Right renal cortex interstitium (tissue), 3 donors: Measurements from ENCODE around the gene LEMD2. TPM values are rescaled to one million over a fixed set of nuclear protein-coding genes. Genes with fewer than 3 reads are reported as not detected.

Experiments used
- DNase-seq, 3 donors: peaks; one replicate each; pipeline ENCODE4 v3.0.0-alpha.2; 2013; ENCODE audit warnings: low read depth in 3 of 3, low spot score in 2 of 3
- polyA plus RNA-seq, 3 donors: library from polyadenylated mRNA; unstranded; fragments of 120-200 nt; gene quantifications; one replicate each; pipeline ENCODE4 v1.2.1, GENCODE V29; 2013; ENCODE audit not compliant: insufficient read length in 3 of 3

LEMD2 gene
- polyA plus RNA-seq, 3 donors, result 60.8 to 66.6 (median 62.3) TPM

- DNase-seq, result no peak
Measured at GRCh38 chr6:33798343-33798848, 9.5 kb upstream of the LEMD2 start.

GRCh38 chr6:33797626-33798342, 8.9 kb upstream of the LEMD2 start:
- no peak for DNase-seq

DNA sequence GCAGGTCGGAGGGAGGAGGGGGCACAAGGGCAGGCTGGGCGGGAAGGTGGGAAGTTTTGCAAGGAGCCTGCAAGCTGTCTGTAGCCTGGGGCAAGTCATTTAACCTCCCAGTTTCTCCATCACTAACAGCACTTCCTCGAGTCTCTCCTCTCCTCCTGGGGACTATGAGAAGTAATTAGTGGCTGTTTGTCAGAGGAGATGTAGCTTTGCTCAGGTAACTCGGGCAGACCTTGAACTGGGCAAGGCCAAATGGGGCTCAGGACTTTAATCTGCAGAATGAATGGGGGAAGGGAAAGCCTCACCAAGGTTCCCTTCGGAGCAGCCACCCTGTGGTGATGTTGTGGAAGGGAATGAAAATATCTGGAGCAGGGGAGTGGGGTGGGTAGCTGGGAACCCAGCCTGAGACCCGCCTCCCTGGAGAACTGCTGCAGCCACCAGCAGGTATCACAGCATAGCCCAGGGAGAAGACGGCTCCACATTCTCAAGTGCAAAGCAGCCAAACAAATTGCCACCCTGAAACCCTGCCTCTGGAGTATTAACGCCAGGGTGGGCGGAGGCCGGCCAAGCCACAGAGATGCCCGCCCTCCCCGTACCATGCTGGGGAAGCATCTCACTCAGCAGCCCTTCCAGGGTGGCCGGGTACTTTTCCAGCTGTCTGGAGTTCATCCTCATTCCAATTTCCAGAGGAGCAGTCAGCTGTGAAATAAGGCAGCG, 6.1 kb upstream of the LEMD2 start:
- no peak for DNase-seq

- DNase-seq, result no peak
Measured at GRCh38 chr6:33792981-33793380, 4.1 kb upstream of the LEMD2 start.

GRCh38 chr6:33791620-33792019, 2.7 kb upstream of the LEMD2 start:
- no peak for DNase-seq

- DNase-seq, result no peak
Measured at GRCh38 chr6:33790910-33791309, 2.0 kb upstream of the LEMD2 start.

GRCh38 chr6:33790379-33790778, 1.4 kb upstream of the LEMD2 start:
- no peak for DNase-seq

GRCh38 chr6:33789550-33789895, 593 bp upstream of the LEMD2 start:
- DNase-seq, result no peak

DNA sequence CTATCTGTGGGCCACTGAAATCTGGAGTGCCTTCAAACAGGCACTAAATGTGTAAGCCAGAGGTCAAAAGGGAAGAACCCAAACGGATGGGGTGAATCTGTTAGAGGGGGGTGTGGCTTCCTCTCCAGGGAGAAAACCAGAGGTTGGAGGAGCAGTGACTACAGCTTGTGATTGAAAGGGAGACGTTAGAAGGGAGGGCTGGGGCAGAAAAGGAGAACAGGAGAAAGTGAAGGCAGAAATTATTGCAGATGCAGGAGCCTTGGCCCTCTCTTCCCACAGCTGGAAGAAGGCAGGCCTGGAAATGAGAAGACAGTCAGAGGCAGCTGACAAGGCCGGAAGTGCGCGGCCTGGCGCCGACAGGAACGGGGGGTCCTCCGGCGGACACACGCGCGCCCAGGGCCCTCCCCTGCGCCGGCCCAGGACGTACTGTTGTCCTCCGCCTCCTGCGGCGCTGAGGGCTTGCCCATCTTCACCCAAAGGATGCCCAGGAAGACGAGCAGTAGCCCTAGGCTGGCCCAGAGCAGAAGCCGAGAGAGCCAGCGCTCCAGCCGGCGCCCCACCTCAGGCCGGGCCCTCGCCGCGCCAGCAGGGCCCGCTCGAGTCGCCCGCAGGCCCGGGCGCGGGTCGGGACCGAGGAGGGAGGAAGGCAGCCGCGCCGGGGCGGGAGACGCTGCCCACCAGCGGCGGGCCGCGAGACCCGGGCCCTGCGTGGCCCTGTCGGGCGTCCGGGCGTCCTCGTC, 806 bp downstream of the LEMD2 start:
- DNase-seq, result peak in 1 of 3 donors; percentile 48

- DNase-seq, result no peak
Measured at GRCh38 chr6:33787346-33787953, 1.5 kb downstream of the LEMD2 start.

GRCh38 chr6:33786736-33787135, 2.2 kb downstream of the LEMD2 start:
- DNase-seq, result no peak

DNA sequence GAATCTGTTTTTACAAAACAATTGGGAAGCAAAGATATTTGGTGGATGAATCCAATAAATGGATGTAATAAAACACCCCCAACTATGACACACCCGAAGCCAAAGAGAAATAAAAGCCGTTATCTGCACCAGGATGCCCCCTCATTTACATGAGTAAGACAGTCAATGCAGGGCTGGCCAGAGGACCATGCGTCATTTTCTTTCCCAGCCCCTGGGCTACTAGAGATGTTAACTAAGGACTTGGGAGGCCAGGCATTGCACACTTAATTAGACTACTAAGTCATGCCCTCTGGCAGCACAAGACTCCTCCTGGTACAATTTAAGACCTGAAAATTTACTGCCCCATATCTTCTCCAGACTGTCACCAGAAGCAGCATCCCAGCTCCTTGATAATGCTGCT, 3.2 kb downstream of the LEMD2 start:
- DNase-seq, result no peak

GRCh38 chr6:33784787-33785186, 4.1 kb downstream of the LEMD2 start:
- no peak for DNase-seq

DNA sequence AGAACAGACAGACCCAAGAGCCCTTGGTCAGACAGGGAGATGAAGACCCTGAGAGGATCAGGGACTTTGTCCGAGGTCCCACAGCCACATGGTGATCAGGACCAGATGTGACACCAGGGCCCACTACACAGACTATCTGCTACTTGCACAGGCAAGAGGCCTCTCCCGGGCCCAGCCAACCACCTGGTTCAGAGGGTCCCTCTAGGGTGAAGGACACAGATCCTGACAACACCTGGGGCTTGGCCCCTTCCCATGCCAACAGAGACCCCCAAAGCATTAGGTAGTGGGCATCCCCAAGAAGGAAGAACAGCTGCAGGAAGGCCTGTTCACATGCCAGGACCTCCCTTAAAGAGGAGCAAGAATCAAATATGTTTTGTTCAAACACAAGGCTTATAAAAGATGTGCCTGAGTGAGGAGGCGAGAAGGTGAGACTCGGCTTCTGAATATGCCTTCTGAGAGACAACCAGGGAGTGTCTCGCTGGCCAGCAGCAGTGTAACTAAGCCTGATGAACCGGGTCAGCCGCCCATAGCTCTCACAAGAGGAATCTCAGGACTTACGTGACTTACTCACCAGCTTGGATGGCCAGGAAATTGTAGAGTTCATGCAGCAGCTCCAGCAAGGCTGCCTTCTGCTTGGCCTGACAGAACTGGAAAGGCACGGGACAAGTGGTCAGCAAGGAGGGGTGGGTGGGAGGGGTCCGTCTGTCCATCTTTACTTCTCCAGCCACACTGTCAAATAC, 5.0 kb downstream of the LEMD2 start:
- DNase-seq, result no peak

- DNase-seq, result no peak
Measured at GRCh38 chr6:33782561-33782960, 6.4 kb downstream of the LEMD2 start.

- DNase-seq, result no peak
Measured at GRCh38 chr6:33781131-33781975, 7.6 kb downstream of the LEMD2 start.

GRCh38 chr6:33779895-33780294, 9.0 kb downstream of the LEMD2 start:
- no peak for DNase-seq

- no peak for DNase-seq
Measured at GRCh38 chr6:33779290-33779689, 9.6 kb downstream of the LEMD2 start.

GRCh38 chr6:33778444-33779121, 10.3 kb downstream of the LEMD2 start:
- DNase-seq, result no peak
